NCI-H2196 treated with DMSO at 0.1 percent for 48 hours (cell line): ENCODE measurements around the gene CCDC185.

Experiments used
- DNase-seq: peaks from one replicate; lab custom pipeline; 2025; ENCODE audit not compliant: unreplicated experiment; lab: John Stamatoyannopoulos, UW

Gene CCDC185

GRCh38 chr1:223393275-223394214 lies at the start of gene CCDC185:
Gene CCDC185 (plus strand): TSS chr1:223393415. CDS start chr1:223393476, 61 bp downstream.
- no peak for DNase-seq

GRCh38 chr1:223343692-223344091 lies 49.5 kb upstream of the CCDC185 start:
- DNase-seq: no peak

- no peak for DNase-seq
Measured at GRCh38 chr1:223344491-223344890, 48.7 kb upstream of the CCDC185 start.

- DNase-seq: no peak
Measured at GRCh38 chr1:223345720-223346119, 47.5 kb upstream of the CCDC185 start.

- no peak for DNase-seq
Measured at GRCh38 chr1:223346311-223346710, 46.9 kb upstream of the CCDC185 start.

GRCh38 chr1:223347583-223347982 lies 45.6 kb upstream of the CCDC185 start:
- DNase-seq: no peak

- no peak for DNase-seq
Measured at GRCh38 chr1:223348439-223348838, 44.8 kb upstream of the CCDC185 start.

GRCh38 chr1:223349241-223349640 lies 44.0 kb upstream of the CCDC185 start:
- DNase-seq: no peak

- no peak for DNase-seq
Measured at GRCh38 chr1:223350361-223350908, 42.8 kb upstream of the CCDC185 start.

GRCh38 chr1:223352944-223353343 lies 40.3 kb upstream of the CCDC185 start:
- no peak for DNase-seq

- DNase-seq: no peak
Measured at GRCh38 chr1:223353939-223354338, 39.3 kb upstream of the CCDC185 start.

GRCh38 chr1:223355699-223356098 lies 37.5 kb upstream of the CCDC185 start:
- no peak for DNase-seq

- DNase-seq: no peak
Measured at GRCh38 chr1:223358826-223359225, 34.4 kb upstream of the CCDC185 start.

GRCh38 chr1:223363057-223363855 lies 30.0 kb upstream of the CCDC185 start:
- no peak for DNase-seq

- peak; percentile 78 for DNase-seq
Measured at GRCh38 chr1:223363856-223364684, 29.1 kb upstream of the CCDC185 start, which contains the start of gene SUSD4. Gene SUSD4 (minus strand): TSS chr1:223364176. CDS start chr1:223363425, 751 bp downstream.

GRCh38 chr1:223364685-223365382 lies 28.4 kb upstream of the CCDC185 start:
- no peak for DNase-seq

- no peak for DNase-seq
Measured at GRCh38 chr1:223374064-223374610, 19.1 kb upstream of the CCDC185 start.

GRCh38 chr1:223378754-223379153 lies 14.5 kb upstream of the CCDC185 start:
- DNase-seq: no peak

- no peak for DNase-seq
Measured at GRCh38 chr1:223386013-223386412, 7.2 kb upstream of the CCDC185 start.

GRCh38 chr1:223390618-223391017 lies 2.6 kb upstream of the CCDC185 start:
- DNase-seq: no peak
